GM18951 (cell line): ENCODE data around the gene AMOTL1.

Source experiments
- POLR2A ChIP-seq: IDR thresholded peaks from 4 replicates; pipeline ENCODE4 v1.6.1; 2011; ENCODE audit warnings: mild to moderate bottlenecking; ENCODE audit not compliant: insufficient read length, insufficient read depth; ENCODE audit errors: extremely low read depth
- in situ Hi-C: fragments of 300-500 bp; cut with MboI; formaldehyde crosslinking; loops from one replicate; pipeline ENCODE4 v1.12.0; 2022; ENCODE audit warnings: low sequenced_read_pairs, mixed read lengths, inconsistent platforms; ENCODE audit not compliant: unreplicated experiment

Gene AMOTL1

GRCh38 chr11:94734563-94735275 is 33.4 kb upstream of the AMOTL1 start:
- in situ Hi-C loops: no loop called here
- TF ChIP-seq POLR2A: no peak

DNA sequence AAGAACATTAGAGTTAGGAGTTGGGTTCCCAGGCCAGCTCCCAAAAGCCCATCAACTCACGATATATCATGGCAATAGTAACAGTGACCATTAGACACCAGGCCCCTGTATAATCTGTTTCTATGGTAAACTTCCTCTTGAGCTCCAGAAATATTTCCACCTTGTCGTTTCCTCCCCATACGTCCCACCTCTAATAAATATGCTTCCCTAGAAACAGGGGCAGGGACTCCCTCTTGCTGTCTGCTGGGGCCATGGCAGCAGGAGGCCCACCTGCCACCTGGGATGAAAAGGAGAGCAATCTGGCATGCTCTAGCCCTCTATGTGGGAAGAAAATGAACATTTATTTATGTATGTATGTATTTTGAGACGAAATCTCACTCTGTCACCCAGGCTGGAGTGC is 32.2 kb upstream of the AMOTL1 start:
- no peak for TF ChIP-seq POLR2A
- in situ Hi-C loops: no loop called here

DNA sequence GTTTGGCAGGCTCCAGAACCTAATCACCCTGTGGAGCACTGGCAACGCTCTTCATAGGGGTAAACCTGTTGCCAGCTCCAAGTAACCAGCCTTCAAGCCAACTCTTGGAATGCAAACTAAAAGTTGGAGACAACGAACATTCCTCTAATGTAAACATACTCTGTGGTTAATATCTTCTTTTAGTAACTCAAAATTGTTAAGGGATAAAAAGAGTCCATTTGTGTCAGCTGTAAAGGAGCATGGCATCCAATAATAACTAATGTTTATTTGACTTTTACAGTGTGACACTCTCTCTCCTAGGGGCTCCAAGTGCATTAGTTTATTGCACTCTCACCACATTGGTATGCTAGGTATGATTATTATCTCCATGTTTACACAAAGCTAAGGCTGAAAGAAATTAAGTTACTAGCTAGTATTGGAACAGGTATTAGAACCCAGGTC is 31.0 kb upstream of the AMOTL1 start:
- in situ Hi-C loops: no loop called here
- no peak for TF ChIP-seq POLR2A

DNA sequence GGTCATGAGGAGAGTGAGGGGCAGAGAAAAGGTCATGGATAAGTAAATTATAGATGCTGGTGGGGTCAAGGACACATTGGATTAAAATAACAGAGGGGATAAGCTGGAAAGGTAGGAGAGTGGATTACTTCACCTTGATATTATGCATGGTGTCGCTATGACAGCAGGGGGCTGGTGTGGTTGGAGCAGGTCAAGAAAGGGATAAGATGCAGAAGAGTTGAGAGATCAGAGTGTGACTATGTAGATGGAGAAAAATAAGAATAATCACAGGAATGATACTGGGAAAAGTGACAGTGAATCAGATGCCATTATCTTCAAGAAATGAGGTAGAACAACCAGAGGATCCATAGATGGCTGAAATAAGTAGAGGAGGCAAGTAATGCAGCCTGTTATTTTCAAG is 29.4 kb upstream of the AMOTL1 start:
- TF ChIP-seq POLR2A: no peak
- in situ Hi-C loops: no loop called here

DNA sequence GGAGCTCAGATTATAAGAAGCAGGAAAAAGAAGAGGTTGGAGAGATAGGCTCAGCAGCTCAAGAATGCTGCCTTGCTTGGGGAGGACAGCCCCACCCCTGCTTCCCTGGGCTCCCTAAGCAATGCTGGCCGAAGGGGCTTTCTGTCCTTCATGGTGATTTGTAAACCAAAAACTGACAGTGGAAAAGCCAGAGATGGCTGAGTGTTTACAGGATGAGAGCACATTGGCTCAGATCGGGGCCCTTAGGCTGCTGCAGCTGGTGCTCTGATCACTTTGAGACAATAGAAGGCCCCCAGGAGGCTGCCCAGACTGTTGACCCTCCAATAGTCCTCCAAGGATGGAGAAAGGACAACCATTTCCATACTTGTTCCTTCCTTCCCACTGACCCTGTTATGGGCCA is 28.8 kb upstream of the AMOTL1 start:
- TF ChIP-seq POLR2A: no peak
- in situ Hi-C loops: no loop called here

GRCh38 chr11:94740083-94741021 is 27.8 kb upstream of the AMOTL1 start:
- in situ Hi-C loops: no loop called here

GRCh38 chr11:94741022-94741679 is 27.0 kb upstream of the AMOTL1 start:
- in situ Hi-C loops: no loop called here
- no peak for TF ChIP-seq POLR2A

More at GRCh38 chr11:94740083-94741021, 27.8 kb upstream of the AMOTL1 start:
- no peak for TF ChIP-seq POLR2A

- no peak for TF ChIP-seq POLR2A
- in situ Hi-C loops: no loop called here
Observed at GRCh38 chr11:94742665-94743064, 25.5 kb upstream of the AMOTL1 start.

DNA sequence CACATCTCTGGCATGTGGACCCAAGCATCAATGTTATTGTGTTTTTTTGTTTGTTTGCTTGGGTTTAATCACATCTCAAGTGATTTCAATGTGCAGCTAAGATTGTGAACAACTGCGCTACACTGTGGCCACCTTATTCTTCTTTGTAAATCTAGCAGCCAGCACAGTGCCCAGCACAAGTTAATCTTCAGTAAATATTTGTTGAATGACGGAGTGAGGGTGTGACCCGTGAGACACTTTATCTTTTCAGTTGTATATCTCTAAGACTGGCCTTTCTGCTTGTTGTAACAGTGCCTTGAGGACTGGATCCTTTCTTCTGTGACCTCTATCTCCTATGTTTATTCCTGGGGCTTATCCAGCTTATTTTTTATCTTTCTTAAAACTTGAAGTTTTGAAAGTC is 21.4 kb upstream of the AMOTL1 start:
- in situ Hi-C loops: no loop called here
- TF ChIP-seq POLR2A: no peak

- no peak for TF ChIP-seq POLR2A
- in situ Hi-C loops: no loop called here
Observed at GRCh38 chr11:94747146-94747545, 21.0 kb upstream of the AMOTL1 start.

GRCh38 chr11:94747601-94748041 is 20.5 kb upstream of the AMOTL1 start:
- in situ Hi-C loops: no loop called here
- TF ChIP-seq POLR2A: no peak

GRCh38 chr11:94749369-94749768 is 18.8 kb upstream of the AMOTL1 start:
- no peak for TF ChIP-seq POLR2A
- in situ Hi-C loops: no loop called here
